Stimulated activated CD4-positive, alpha-beta T cell treated with anti-CD3 and anti-CD28 coated beads, Interleukin-12 subunit alpha, Interleukin-12 subunit beta, amount 100 ng/mL, for 48 hours (primary cell): ENCODE results near the gene BRPF3.

Experiments used
- DNase-seq, 3 donors: peaks; one replicate each; pipeline ENCODE4 v3.0.0-alpha.2; 2020; ENCODE audit warnings: low read depth in 2 of 3, low spot score in 1 of 3

The BRPF3 gene

GRCh38 chr6:36266913-36267644, 70.5 kb downstream of the BRPF3 start:
- DNase-seq, result no peak

GRCh38 chr6:36267731-36268477, 71.4 kb downstream of the BRPF3 start:
- DNase-seq, result no peak

DNA sequence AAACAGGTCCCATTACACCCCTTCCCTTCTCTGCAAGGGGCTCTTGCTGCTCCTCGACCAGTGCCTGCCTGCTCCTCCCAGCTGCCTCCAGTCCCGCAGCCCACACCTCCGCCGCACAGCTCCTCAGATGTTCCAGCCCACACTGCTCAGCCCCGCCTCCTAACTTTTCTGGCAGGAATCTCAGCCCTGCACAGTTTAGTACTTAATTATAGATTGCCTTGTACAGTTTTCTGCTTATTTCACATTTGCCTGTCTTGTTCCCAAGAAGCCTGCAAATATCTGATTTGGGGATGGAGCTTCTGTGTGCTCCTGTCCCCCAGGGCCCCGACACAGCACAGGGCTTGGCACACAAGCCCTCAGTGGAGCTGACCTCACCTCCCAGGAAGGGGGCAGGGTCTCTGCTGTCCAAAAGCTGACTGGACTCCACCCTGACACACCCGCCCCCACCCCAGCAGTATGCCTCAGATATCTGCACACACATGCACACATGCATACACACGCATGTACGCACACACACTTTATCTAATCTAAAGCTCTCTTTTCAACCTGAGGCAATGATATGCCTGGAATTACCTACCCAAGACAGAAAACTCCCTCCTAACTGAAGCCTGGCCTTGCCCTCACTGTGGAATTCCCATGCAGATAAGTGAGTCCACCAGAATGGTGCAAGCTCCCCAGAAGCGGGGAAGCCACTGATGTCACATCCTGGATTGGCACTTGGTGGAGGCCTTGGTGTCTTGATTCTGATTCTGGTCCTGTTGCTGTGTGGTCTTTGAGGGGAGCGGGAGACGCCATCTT, 72.1 kb downstream of the BRPF3 start:
- DNase-seq, result no peak

DNA sequence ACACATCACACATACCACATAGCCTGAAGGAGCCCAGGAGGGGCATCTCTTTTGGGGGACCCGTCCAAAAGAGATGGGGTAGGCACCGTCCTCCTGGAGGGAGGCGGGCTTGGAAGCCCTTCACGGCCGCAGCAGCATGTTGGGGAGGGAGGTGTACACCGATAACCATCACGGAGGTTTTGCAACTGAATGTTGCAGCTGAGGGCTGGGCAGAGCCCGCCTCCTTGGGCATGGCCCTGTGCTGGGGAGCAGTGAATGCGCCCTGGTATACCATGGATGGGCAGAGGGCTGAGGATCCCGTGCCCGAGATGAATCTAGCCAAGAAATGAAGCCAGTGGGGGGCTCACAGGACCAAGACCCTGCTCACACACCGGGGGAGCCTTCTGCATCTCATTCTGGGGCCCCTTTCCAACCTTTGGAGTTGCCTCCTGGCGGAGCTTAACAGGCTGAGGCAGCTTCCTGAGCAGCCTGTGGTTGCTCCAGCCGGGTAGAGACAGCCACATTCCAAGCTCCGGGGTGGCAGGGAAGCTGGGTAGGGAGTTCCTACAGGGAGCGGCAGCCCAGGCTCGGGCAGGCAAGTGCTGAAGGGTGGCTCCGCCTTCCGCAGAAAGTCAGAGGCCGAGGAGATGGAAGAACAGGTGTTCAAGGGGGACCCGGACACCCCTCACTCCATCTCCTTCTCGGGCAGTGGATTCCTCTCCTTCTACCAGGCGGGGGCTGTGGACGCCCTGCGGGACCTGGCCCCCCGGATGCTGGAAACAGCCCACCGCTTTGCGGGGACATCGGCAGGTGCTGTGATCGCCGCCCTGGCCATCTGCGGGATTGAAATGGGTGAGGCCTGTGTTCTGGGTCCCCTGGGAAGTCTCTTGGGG, 73.5 kb downstream of the BRPF3 start, which contains the start of gene PNPLA1:
Gene PNPLA1 (plus strand): TSS at position 227 of the 872 bp plus-strand sequence. CDS start 400 bp downstream, at position 627.
- no peak for DNase-seq

GRCh38 chr6:36272234-36272633, 75.7 kb downstream of the BRPF3 start:
- no peak for DNase-seq

DNA sequence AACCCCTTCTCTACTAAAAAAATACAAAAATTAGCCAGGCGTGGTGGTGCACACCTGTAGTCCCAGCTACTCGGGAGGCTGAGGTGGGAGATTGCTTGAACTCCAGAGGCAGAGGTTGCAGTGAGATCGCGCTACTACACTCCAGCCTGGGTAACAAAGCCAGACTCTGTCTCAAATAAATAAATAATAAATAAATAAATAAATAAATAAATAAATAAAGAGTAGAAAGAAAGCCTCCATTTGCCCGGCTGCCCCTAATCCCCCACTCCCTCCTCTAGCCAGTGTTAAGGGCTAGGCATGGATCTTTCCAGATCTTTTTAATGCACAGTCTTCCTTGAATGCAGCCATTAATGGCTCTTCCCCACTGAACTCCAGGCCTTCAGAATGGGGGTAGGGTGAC, 76.5 kb downstream of the BRPF3 start:
- DNase-seq, result no peak

GRCh38 chr6:36273802-36274514, 77.4 kb downstream of the BRPF3 start:
- no peak for DNase-seq

DNA sequence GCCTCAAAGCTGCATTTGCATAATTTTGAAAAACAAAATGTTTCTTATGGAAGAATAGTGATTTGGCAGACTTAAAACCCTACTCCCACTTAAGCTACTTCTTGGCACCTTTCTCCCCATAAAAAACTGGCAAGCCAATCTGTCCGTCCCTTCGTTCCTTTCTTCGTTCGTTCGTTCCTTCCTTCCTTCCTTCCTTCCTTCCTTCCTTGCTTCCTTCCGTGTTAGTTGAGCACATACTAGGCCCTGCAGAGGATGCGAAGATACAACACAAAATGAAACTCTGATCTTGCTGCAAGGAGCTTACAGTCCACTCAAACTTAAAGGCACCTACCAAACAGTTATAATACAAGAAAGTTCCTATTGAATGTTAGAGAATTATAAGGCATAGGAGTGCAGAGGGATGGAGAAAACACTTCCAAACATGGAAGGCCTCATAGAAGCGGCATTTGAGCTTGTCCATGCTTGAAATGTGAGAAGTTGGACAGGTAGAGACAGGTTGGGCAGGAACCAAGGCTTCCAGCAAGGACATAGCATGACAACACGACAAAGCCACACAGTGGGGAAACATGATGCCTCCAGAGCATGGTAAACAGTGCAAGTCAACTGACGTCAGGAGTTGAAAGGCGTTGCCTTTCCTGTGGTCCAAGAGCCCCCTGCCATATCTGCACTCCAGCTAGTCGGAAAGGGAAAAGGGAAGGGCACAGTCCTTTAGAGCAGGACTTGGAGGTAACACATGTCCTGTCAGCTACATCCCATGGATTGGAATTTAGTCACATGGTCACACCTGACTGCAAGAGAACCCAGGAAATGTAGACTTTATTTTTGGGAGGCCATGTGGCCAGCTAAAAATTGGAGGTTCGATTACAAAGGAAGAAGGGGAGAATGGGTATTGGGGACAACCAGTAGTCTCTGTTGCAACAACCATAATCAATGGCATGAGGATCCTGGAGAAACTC, 80.3 kb downstream of the BRPF3 start:
- DNase-seq, result no peak

DNA sequence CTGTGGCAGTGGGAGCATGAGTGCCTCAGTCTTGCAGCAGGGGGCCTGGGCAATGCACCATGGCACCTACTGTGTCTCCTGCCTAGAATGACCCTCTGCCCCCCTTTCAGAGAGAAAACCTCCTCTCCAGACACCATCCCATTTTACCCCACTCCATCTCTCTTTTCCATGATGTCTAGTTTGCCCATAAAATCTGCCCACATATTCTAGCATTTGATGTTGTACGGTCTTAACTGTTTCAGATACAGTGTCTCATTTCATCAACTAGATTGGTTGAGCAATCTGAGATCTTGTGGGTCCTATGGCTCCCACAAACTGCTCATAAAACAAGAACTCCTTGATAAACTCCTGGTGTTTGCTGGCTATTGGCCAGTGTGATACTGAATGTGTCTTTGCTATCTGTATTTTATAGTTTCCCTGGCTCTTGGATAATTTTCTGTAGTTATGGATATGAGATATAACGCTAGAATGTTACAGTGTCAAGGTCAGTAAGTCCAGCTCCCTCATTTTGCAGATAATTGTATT, 81.5 kb downstream of the BRPF3 start:
- DNase-seq, result no peak

DNA sequence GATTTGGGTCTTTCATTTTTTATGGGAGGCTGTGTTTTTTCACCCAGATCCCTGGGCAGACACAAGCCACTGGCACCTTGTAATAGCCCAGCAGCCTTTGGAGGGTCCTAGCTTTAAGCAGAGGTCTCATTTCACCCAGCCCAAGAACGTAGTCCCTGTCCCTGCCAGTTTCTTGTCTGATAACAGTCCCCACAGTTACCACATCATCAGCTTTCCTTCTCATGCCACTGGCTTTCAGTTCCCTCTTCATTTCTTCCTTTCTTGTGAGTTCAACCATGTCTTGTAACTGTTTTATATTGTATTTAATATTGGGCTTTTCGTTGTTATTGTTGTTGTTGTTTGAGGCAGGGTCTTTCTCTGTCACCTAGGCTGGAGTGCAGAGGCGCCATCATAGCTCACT, 83.9 kb downstream of the BRPF3 start:
- no peak for DNase-seq

GRCh38 chr6:36280983-36281382, 84.4 kb downstream of the BRPF3 start:
- DNase-seq, result no peak
